ACC112 (cell line): Measurements from ENCODE around the gene CFAP92.
"Not testable (repeated sequence)": the region's sequence is repeated elsewhere in the genome, so short reads cannot be mapped to it uniquely, and the experiment has no call there.

ENCODE experiments used
- H2AFZ ChIP-seq: fragments of 200-600 bp; sonication (generic); one replicate; pipeline ENCODE4 v1.6.0; 2017; ENCODE audit warnings: antibody characterized with exemption, low read length; ENCODE audit not compliant: unreplicated experiment
- H3K27ac ChIP-seq: fragments of 200-600 bp; sonication (generic); 2 replicates; pipeline ENCODE4 v1.5.1; 2014; ENCODE audit warnings: low read depth, mild to moderate bottlenecking, antibody characterized with exemption, low read length, moderate library complexity
- H3K27me3 ChIP-seq: fragments of 200-600 bp; sonication (generic); 2 replicates; pipeline ENCODE4 v1.6.1; 2014; ENCODE audit warnings: mild to moderate bottlenecking, antibody characterized with exemption, low read length, moderate library complexity, mixed read lengths; ENCODE audit not compliant: insufficient read depth
- H3K36me3 ChIP-seq: fragments of 200-600 bp; sonication (generic); 2 replicates; pipeline ENCODE4 v1.6.1; 2016; ENCODE audit warnings: mild to moderate bottlenecking, antibody characterized with exemption, low read length, moderate library complexity, mixed read lengths; ENCODE audit not compliant: insufficient read depth
- H3K4me1 ChIP-seq: fragments of 200-600 bp; sonication (generic); one replicate; pipeline ENCODE4 v1.6.1; 2016; ENCODE audit warnings: low read length, mixed read lengths; ENCODE audit not compliant: insufficient read depth, unreplicated experiment, control insufficient read depth
- H3K4me3 ChIP-seq: fragments of 200-600 bp; sonication (generic); 2 replicates; pipeline ENCODE4 v1.5.1; 2014; ENCODE audit warnings: mild to moderate bottlenecking, low read depth, low read length
- H3K79me2 ChIP-seq: fragments of 200-600 bp; sonication (generic); one replicate; pipeline ENCODE4 v1.6.0; 2016; ENCODE audit warnings: low read length; ENCODE audit not compliant: control insufficient read depth, unreplicated experiment, insufficient read depth

CFAP92 gene

DNA sequence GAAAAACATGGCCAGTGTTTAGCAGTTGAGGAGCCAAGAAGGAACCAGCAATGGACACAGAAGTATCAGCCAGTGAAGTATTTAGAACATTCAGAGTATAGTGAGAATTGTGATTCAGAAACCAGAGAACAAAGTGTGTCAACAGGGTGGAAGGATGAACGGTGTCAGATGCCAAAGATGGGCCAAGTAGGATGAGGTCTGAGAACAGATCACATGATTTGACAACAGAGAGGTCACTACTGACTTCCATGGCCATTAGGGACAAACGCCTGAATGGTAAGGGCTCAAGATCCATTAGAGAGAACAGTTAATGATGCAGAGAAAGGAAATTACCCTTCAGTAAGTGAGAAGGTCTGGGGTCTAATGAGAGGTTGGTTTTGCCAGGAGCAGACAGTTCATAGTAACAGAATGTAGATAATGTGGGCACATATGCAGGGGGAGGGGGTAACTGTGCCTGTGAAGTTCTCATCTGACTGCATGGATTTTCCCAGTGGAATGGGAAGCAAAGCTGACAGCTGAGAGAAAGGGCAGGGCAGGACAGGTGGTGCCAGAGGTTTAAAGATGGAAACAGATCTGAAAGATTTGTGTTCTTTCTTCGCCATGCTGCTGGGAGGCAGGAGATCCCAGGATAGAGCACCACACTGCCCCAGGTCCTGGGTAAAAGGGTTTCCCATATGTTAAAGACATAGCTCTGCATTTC, 119.2 kb downstream of the CFAP92 start:
- no peaks in the 10 kb centered on the region for H3K36me3 ChIP-seq
- peaks cover 17% of the 10 kb centered on the region for H3K4me1 ChIP-seq
- no peak overlapping the region for H3K4me3 ChIP-seq
- H3K27ac ChIP-seq, result no peak overlapping the region
- no peak overlapping the region for H2AFZ ChIP-seq
- H3K79me2 ChIP-seq, result peaks cover 19% of the 10 kb centered on the region
- no peaks in the 10 kb centered on the region for H3K27me3 ChIP-seq

DNA sequence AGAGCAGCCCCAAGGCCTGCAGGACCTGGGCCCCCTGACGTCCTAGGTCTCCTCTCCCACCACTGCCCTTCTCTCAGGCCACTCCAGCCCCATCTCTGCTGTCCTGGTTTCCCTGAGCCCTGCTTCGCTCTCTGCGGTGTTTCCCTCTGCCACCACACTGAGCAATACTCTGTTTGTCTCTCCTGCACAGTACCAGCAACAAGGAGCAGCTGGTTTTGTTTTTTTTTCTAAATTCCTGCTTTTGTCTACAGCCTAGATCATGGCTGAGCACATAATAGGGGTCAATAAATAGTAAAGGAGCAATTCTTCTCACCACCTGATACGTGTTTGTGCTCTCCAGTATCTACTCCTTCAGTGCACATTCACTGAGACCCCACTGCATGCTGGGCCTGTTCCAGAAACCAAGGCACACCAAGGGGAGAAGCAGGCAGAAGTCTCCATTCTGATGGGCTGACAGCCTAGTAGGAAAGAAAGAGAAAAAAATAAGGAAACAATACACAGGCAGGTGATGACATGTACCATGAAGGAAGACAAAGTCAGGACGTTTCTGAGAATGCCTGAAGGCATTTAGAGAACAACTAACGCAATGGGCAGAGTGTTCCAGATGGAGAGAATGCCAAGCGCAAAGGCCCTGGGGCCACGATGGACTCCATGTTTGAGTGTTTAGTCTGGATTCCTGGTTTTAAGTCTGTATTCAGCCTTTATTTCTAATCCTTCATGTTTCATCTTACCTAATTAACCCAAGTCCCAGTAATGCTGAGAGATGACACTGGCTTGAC, 120.4 kb downstream of the CFAP92 start:
- H3K79me2 ChIP-seq, result peaks cover 15% of the 10 kb centered on the region
- H2AFZ ChIP-seq, result no peak overlapping the region
- no peak overlapping the region for H3K4me3 ChIP-seq
- H3K27ac ChIP-seq, result no peak overlapping the region
- peaks cover 17% of the 10 kb centered on the region for H3K4me1 ChIP-seq
- H3K27me3 ChIP-seq, result no peaks in the 10 kb centered on the region
- no peaks in the 10 kb centered on the region for H3K36me3 ChIP-seq

DNA sequence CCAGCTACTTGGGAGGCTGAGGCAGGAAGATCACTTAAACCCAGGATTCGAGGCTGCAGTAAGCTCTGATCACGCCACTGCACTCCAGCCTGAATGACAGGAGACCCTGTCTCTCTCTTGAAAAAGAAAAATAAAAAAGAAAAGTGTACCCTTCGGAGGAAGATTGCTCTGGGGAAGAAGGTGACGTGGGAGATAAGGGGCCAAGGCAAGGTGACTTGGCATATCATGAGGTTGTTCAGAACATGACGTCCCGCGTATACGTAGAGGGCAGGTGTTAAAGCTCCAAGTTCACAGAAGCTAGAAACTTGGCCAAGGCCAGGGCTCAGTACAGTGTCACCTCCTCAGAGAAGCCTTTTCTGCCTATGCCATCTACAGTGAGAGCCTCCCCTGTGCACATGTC, 121.1 kb downstream of the CFAP92 start:
- Histone ChIP-seq H3K27me3 (no peaks in the 10 kb centered on the region), H3K36me3 (no peaks in the 10 kb centered on the region), H3K27ac (no peak overlapping the region), H3K4me3 (no peak overlapping the region), H2AFZ (no peak overlapping the region), H3K79me2 (peaks cover 8% of the 10 kb centered on the region), H3K4me1 (peaks cover 10% of the 10 kb centered on the region)

DNA sequence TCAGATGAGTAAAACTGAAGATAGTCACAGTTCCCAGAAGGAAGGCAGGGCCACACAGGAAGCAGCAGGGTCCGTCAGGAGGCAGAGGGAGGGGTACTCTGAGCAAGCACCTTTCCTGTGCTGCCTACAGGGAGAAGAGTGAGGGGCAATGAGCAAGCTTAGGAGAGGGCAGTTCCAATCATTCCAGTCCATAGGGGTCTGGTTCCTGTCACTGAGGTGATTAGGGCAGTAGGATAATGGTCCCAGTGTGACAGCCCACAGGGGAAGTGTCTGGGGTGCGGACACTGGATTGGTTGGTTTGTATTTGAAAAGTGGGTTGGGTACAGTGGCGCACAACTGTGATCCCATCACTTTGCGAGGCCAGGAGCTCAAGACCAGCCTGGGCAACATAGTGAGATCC, 121.6 kb downstream of the CFAP92 start:
- Histone ChIP-seq H3K27ac (no peak overlapping the region), H2AFZ (no peak overlapping the region), H3K36me3 (no peaks in the 10 kb centered on the region), H3K4me3 (no peak overlapping the region), H3K27me3 (no peaks in the 10 kb centered on the region), H3K79me2 (peaks cover 3% of the 10 kb centered on the region), H3K4me1 (peaks cover 9% of the 10 kb centered on the region)

DNA sequence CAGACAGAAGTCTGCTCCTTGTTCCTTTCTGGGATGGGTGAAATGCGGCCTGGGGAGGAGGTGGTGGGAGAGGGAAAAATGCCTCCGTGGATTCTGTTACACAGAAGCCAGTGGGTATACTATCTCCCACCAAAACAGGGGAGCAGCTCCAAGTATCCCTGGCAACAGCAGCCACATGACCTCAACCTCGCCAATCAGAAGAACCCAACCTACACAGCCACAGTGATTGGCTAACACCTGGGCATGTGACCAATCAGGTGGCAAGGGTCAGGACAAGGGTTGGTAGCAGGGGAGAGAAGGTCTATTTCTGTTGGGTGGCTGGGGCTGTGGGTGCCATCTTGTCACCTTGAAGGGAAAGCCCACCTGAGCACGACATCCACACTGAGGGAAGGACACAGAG, 123.5 kb downstream of the CFAP92 start:
- no peaks in the 10 kb centered on the region for H3K27me3 ChIP-seq
- H3K36me3 ChIP-seq, result no peaks in the 10 kb centered on the region
- H3K79me2 ChIP-seq, result no peaks in the 10 kb centered on the region
- H3K27ac ChIP-seq, result no peak overlapping the region
- peaks cover under 1% of the 10 kb centered on the region for H3K4me1 ChIP-seq
- H3K4me3 ChIP-seq, result no peak overlapping the region
- no peak overlapping the region for H2AFZ ChIP-seq

DNA sequence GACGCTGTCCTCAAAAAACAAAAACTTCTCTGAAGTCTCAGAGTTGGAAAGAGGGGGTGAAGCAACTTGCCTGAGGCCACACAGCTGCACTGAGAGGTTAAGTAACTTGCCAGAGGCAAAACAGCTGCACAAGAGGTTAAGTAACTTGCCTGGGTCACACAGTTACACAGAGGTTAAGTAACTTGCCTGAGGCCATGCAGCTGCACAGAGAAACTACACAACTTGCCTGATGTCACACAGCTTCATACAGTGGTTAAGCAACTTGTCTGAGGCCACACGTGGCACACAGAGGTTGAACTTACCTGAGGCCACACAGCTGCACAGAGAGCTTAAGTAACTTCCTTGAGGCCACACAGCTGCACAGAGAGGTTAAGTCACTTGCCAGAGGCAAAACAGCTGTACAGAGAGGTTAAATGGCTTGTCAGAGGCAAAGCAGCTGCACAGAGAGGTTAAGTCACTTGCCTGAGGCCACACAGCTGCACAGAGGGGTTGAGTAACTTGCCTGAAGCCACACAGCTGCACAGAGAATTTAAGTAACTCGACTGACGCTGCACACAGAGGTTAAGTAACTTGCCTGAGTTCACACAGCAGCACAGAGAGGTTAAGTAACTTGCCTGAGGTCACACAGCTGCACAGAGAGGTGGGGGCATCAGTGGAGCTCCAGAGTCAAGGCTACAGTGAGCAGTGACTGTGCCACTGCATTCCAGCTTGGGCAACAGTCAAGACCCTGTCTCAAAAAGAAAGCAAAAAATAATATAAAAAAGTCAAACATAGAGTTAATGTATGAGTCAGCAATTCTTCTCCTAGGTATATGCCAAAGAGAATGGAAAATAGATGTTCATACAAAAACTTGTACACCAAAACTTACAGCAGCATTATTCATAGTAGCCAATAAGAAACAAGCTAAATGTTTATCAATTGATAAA, 126.4 kb downstream of the CFAP92 start:
- Histone ChIP-seq H3K4me1 (no peaks in the 10 kb centered on the region), H3K27me3 (no peaks in the 10 kb centered on the region), H3K27ac (no peak overlapping the region), H3K36me3 (no peaks in the 10 kb centered on the region), H2AFZ (no peak overlapping the region), H3K79me2 (no peaks in the 10 kb centered on the region), H3K4me3 (no peak overlapping the region)

DNA sequence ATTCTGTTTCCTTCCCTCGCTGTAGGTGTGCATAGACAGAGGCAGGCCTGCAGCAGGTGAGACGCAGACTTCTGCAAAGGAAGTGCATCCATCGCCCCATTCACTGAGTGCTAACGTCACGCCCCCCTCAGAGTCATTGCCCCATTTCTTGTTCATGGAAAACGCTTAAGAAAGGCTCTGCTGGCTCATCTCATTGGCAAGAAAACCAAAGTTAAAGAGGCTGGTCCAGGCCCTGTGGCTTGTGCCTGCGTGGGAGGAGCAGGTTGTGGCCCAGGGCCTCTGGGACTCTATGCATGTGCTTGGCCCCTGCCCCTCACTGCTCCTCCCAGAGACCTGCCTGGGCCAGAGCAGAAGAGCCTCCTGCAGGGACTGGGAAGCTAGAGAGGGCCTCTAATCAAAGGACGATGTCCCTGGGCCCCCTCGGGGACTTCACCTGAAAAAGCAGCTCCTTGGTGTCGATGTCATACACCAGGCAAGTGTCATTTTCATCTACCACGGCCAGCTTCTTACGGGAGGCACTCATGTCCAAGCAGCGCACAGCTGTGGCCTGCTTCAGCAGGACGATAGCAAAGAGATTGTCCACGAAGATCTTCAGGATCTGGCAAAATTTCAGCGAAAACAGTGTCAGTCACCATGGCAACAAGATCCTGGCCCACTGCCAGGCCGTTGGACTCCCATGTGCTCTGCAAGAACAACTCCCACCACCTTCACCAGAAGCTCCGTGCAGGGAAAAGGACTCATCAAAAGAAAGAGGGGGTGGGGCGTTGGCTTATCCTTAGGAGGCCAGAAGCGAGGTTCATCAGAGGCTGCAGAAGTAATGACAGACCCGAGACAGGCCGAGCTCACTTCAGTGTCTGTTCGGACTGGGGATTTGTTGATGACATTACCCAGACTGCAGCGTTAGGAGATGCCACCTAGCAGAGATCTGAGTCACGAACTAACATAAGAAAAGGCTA, 128.7 kb downstream of the CFAP92 start:
- H3K4me1 ChIP-seq, H2AFZ ChIP-seq, H3K36me3 ChIP-seq, H3K4me3 ChIP-seq, H3K27me3 ChIP-seq, H3K27ac ChIP-seq, H3K79me2 ChIP-seq: not testable (repeated sequence)

DNA sequence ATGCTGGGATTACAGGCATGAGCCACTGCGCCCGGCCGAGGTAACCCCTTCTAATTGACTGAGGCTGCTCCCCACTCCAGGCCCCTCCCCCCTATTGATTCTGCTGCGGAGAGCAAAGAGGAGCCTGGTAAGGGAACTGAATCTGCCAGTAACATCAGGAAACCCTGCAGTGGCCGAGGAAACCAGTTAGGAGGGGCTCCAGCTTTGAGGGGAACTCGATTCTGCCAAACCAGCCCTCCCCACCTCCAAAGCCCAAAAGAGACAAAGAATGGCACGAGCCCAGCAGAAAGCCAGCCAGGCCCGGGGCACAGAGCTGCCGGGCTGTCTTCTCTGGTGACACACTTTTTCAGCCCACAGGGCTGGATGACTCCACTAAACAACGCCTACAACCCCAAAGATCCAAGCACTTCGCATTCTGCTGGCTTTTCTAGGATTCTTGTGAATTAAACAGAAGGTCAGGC, 129.5 kb downstream of the CFAP92 start:
- Histone ChIP-seq H3K4me3 (no peak overlapping the region), H3K27me3 (no peaks in the 10 kb centered on the region), H2AFZ (no peak overlapping the region), H3K4me1 (no peaks in the 10 kb centered on the region), H3K79me2 (no peaks in the 10 kb centered on the region), H3K36me3 (0 out of 2 replicates have a peak, but pooled peaks cover 3% of the 10 kb centered on the region), H3K27ac (no peak overlapping the region)

DNA sequence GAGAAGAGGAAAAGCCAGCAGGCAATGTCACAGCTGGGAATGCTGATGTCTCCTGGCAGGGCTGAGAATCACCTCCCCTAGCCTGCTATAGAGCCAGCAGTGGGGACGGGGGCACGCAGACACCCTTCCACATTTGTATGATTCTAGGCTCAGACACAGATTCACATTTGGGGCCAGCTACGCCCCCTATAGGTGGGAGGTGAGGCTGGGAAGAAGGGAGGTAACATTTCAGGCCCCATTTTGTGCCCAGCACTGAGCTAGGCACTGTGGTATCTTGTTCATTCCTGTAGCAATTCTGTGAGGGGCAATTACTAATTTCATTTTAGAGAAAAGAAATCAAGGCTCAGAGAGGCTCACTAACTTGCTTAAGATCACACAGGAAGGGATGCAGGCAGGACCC, 130.3 kb downstream of the CFAP92 start:
- H3K36me3 ChIP-seq, result 0 out of 2 replicates have a peak, but pooled peaks cover 3% of the 10 kb centered on the region
- H3K27ac ChIP-seq, result no peak overlapping the region
- no peak overlapping the region for H3K4me3 ChIP-seq
- H3K79me2 ChIP-seq, result no peaks in the 10 kb centered on the region
- no peaks in the 10 kb centered on the region for H3K4me1 ChIP-seq
- no peaks in the 10 kb centered on the region for H3K27me3 ChIP-seq
- H2AFZ ChIP-seq, result no peak overlapping the region
